ENCODE data around the gene SRGAP1.
"Not testable (repeated sequence)": the region's sequence is repeated elsewhere in the genome, so short reads cannot be mapped to it uniquely, and the experiment has no call there.

SRGAP1 gene

DNA sequence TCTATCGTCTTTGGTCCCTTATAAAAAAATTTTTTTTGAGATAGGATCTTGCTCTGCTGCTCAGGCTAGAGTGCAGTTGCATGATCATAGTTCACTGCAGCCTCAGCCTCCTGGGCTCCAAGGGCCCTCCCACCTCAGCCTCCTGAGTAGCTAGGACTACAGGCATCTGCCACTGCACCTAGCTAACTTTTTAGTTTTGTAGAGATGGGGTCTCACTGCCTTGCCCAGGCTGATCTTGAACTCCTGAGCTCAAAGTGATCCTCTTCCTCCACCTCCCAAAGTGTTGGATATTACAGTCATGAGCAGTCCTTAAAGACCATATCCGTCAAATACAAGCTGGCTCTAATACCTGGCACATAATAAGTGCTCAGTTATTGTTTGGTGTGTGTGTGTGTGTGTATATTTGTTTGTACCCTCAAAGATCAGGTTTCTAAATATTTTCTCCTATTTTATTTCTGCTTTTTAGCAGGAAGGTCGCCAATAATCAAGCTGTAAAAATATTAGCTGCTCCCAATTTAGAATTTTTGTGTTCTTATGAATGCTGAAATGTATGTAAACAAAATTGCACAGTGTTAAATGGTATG is 30.5 kb downstream of the SRGAP1 start:
- no peak for DNase-seq

DNA sequence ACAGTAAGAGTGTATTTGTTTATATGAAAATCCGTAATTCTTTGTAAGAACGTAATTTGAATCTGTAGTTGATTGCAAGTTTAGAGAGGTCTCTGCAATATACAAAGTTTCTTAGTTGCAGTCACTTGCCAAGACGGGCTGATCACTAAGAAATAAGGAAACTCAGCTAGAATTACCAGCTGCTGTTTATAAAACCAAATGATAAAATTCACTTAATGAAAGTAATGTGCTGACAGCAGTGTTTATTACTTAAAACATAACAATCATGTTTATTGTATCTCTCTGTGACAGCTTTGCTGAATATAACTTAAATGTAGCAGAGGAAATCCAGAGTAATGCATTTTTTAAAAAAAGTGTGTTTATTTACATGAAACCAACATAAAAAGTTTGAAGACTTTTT is 31.2 kb downstream of the SRGAP1 start:
- DNase-seq: no peak

DNA sequence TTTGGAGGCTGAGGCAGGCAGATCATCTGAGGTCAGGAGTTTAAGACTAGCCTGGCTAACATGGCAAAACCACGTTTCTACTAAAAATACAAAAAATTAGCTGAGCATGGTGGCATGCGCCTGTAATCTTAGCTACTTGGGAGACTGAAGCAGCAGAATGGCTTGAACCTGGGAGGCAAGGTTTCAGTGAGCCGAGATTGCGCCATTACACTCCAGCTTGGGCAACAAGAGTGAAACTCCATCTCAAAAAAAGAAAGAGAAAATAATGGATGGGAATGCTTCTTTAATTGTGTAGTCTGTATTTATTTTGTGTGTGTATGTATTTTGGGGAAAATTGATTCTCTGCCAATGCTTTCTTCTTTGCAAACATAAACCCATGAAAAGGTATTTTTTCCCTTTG is 32.5 kb downstream of the SRGAP1 start:
- no peak for DNase-seq

DNA sequence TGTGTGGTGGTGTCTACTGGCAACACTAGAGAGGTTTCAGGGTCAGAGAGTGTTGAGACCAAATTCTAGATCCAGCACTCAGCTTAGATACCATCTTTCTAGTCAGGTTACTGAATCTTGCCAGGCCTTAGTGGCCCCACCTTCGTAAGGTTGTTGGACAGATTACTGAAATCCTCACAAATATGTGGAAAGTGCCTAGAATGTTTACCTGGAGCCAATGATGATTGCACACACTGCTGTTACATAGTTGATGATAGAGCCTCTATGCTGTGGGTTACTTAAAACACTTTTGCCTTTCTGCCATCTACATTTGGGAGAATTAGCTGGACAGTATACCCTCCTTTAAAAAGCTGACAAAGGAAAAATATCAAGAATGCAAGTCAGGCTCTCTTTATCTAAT is 33.2 kb downstream of the SRGAP1 start:
- DNase-seq: no peak

DNA sequence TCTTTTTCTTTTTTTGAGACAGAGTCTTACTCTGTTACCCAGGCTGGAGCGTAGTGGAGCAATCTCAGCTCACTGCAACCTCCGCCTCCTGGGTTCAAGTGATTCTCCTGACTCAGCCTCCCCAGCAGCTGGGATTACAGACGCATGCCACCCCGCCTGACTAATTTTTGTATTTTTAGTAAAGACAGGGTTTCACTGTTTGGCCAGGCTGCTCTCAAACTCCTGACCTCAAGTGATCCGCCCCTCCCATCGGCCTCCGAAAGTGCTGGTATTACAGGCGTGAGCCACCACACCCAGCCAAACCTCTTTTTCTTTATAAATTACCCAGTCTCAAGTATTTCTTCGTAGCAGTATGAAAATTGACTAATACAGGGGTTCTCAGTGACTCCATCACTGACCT is 35.7 kb downstream of the SRGAP1 start:
- DNase-seq: not testable (repeated sequence)

DNA sequence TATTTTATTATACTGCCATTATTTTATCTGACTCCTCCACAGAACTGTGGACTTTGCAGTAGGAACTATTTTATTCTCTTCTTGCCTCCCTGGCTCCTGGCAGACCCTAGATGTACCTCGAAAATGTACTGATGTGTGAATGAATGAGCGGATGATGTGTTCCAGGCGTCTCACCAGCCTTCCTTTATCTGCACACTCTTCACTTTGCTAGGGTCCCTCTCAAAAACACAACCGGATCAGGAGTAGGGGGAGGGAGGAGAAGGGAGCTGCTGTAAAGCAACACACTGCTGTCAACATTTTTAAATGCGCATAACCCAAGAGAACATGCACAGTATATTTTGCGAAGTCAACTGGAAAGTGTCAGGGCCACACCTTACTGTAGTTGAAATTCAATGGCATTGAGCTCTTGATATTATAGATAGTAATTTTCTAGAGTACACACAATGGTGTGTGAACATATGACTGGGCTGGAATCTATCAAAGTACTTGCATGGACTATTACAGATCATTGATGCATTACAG is 36.3 kb downstream of the SRGAP1 start:
- DNase-seq: no peak

DNA sequence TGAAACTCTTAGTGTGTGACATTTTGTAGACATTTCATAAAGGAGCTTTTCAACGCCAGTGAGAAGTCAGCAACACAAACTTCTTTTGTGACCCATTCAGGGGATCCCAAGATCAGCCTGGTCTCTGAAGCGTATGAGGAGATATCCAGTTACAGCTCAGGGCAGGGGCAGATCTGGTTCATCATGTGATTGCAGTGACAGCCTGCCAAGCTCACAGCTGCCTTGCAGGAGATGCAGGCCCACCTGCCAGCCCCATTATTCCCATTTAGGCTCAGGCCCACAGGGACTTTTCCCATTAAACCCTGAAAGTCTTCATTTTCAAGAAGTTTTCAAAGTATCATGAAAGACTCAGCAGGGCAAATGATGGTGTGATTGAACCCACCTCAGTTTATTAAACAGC is 38.3 kb downstream of the SRGAP1 start:
- DNase-seq: peak; percentile 59

DNA sequence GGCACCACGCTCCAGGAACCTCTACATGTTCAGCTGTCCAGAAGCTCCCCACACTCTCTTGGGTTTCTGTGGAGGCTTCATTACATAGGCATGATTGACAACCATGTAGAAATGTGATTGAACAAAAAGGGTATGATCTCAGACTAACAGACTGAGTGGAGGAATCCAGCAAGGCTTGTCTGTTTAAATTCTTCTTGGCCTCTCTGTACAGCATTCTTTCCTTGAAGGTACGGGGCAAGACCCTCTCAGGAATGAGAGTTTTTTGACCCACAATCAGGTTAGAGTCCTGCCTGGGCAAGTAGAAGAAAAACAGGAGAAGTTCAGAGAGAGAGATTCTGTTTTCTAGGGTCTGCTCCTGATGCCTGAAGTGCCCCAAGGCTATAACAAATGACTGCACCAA is 40.9 kb downstream of the SRGAP1 start:
- no peak for DNase-seq

DNA sequence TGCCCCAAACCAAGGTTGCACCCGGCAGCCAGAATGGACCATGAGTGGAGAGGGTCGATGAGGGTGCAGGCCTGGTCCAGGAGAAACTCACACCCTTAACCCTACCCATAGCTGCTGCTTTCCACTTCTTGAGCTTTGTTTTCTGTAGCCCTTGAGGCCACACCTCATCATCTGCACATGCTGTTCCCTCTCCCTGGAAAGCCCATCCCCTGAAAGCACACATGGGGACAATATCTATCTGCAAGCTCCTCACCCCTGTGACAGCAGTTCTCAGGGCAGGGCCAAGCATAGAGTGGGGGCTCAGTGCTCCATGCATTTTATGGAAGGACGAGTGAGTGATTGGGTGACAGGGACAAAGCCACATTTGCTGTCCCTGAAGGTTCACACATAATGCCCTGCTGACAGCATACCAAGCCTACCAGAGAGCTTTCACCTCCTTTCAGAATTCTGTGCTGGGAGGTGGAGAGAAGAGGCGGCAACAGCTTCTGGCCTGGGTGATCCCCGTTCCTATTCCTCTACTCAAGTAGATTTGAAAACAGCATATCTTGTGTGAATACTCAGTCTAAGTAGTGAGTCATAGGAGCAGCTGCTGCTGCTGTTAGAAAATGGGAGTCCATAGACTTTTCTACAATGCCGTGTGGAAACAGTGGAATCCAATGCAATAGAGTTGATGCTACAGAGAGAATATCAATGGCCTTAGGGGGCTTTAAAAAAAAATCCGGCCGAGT is 44.6 kb downstream of the SRGAP1 start:
- no peak for DNase-seq

DNA sequence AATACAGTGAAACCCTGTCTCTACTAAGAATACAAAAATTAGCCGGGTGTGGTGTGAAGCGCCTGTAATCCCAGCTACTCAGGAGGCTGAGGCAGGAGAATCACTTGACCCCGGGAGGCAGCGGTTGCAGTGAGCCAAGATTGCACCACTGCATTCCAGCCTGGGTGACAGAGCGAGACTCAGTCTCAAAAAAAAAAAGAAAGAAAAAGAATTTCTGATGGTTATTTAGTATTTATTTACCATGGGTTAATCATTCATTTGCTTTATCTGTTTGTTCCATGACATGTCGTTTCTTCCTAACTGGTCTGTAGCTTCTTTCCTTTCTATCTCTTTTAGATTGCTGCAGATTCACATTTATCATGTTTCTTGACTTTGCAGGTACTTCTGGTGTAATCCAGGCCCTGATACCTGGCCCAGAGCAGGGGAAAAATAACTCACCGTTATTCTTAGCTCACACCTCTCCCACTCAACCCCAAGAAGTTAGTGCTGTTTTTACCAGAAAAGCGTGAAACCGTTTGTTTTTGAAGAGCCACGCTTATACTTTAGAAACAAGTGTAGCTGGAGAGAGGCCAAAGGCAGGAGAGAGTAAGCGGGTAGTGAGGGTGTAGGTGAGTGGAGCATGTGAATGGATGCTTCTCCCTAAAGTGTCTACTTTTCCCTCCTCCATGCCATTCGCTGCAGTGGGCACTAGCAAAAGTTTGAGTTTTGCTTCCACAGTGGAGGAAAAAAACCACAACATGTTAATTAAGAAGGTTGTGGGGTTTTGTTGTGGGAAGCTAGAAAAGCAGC is 45.4 kb downstream of the SRGAP1 start:
- no peak for DNase-seq

DNA sequence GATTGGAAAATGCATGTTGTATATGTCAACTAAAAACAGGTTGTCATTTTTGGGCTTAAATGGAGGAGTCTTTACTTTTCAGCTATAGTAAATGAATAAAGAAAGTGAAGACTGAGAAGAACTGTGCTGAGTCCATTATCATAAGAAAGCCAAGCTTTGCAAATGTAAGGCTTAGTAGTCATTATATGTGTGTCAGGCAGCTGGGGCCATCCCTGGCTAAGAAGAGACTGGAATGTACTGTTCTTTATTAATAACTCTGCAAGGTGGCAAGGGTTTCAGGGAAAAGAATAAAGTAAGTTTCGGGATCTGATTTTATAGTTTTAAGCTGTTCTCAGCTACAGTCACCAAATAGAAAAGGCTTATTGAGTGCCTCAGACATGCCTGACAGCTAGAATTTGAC is 48.7 kb downstream of the SRGAP1 start:
- DNase-seq: no peak

DNA sequence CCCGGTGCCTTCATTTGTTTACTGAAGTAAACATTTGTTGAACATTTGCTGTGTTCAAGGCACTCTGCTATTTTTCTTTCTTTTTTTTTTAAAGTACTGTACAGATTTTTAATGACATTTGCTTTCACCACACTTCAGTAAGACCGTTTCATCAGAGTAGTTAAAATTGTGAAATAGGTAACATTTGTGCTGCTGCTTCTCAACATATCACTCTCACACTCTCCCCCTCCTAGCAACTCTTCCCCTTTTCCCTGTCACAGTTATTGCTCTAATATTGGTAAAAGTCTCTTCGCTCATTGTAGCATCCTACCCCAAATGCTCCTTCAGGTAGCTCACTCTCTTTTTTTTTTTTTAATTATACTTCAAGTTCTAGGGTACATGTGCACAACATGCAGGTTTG is 49.6 kb downstream of the SRGAP1 start:
- DNase-seq: no peak

DNA sequence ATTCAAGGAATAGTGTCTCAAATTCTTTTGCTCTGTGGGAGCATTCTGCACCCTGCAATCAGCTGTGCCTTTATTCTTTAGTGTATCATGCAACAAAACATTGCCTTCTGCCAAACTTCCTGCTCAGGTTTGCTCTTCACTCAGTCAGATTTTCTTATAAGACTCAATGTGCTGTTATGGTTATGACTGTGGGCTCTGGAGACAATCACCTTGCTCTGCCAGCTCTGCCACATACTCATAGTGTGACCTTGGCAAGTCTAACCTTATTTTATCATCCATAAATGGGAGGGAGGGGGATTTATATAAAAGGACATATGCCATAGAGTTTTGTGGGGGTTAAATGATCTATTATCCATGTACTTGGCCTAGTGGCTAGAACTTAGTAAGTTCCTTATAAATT is 51.3 kb downstream of the SRGAP1 start:
- DNase-seq: no peak

DNA sequence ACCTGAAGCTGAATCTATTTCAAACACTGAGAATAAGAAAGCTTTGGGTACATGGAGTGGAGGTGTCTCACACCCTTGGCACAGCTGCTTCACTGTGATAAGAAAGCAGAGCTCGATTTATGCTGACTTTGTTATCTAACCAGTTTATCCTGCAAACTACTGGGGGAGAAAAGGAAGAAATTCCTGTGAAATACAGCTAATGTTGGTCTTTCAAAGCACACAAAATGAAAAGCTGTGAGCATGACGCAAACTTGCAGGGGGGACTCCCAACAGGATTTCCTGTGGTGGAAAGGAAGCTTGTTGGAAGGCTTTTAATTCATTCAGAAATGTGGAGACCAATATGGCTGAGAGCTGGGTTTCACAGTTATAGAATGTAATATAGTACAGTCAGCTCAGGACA is 53.4 kb downstream of the SRGAP1 start:
- DNase-seq: no peak

DNA sequence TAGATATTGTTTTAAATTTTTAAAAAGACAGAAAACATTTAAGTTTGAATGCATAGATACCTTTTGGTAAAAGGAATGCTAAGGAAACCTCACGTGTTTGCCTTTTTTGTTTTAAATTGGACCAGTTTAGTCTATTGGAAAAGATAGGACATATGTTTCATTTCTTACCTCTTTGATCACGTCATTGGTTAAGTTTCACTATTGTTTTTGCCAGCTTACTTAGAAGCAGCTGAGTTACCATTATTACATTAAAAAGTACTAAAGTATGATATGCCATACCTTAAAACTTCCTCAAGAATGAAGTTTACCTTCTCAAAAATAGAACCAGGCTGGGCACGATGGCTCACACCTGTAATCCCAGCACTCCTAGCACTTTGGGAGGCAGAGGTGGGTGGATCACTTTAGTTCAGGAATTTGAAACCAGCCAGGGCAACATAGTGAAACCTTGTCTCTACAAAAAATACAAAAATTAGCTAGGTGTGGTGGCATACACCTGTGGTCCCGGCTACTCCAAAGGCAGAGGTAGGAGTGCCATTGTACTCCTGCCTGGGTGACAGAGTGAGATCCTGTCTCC is 54.4 kb downstream of the SRGAP1 start:
- no peak for DNase-seq

DNA sequence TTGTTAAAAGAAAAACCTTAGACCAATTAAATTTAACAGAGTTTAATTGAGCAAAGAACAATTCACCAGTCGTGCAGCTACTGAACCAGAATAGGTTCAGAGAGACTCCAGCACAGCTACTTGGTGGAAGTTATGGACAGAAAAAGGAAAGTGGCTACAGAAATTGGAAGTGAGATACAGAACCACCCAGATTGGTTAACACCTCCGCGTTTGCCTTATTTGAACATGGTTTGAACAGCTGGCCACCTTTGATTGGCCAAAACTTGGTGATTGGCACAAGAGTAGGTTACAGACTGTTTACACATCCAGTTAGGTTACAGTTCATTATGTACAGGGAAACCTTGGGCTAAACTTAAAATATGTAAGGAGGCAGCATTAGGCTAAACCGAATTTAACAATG is 54.9 kb downstream of the SRGAP1 start:
- DNase-seq: no peak

DNA sequence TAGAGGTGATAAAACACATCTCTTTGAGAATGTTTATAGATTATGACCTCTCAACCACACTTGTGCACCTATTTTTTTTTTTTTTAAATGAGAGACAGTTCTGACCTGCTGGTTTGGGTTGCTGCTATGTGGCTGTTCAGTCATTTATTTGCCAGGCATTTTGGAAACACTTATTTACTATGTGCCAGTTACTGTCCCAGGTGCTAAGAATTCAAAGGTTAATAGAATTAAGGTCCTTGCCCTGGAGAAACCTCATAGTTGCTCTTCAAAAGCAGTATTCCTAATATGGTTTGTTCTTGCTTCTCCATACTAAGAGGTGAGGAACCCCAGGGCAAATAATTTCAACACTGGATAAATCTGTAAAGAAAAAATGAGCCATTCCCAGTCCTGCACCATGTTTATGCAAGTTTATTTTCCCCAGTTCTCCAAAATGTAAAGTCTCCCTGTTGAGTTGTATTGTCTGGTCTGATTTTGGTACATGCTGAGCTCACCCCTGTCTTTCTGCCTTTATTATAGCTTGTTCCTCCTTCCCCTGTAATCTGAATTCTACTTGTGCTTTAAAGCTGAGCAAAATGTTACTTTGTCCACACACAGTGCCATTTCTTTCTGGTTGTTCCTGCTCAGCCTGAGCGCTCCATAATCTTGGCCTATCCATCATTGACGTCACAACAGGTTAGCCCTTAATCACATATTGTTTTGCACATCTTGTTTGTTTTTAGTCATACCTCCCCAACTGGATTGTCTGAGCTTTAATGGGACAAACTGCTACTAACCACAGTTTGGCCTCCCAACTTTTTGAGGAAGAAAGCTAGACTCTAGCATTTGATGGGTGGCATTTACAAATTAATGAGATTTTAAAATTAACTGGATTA is 56.7 kb downstream of the SRGAP1 start:
- no peak for DNase-seq

DNA sequence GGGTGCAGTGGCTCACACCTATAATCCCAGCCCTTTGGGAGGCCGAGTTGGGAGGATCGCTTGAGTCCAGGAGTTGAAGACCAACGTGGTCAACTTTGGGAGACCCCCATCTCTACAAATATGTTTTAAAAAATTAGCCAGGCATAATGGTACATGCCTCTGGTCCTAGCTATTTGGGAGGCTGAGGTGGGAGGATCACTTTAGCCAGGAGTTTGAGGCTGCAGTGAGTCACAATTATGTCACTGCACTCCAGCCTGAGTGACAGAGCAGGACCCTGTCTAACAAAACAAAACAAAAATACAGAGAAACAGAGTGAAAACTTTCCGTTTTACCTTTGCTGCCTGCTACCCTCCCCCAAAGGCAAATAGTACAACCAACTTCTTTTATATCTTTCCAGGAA is 60.2 kb downstream of the SRGAP1 start:
- DNase-seq: no peak

DNA sequence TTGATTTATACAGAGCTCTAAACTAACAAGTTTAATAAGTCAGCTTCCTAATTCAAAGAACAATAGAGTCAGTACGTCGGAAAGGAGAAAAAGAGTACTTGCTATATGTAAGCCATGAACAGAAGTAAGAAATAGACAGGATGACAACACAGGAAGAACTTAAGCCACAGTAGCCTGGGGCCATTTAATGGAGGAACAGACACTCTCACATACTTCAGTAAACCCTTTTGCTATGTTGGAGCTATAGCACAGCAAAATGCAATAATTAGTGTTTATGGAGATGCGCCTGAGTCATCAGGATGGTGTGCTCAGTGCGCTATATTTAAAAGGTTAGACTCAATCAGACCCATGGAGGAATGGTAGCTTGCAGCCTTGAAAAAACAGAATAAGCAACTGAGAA is 61.0 kb downstream of the SRGAP1 start:
- DNase-seq: no peak

DNA sequence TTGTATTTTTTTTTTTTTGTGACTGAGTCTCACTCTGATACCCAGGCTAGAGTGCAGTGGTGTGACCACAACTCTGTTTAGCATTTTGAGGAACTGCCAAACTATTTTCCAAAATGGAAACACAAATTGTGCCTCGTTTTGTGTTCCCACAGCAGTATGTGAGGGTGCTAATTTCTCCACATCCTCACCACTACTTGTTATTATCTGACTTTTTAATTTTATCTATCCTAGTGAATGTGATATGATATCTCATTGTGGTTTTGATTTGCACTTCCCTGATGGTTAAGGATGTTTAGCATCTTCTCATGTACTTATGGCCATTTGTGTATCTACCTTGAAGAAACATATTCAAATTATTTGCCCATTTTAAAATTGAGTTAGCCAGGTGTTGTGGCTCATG is 62.4 kb downstream of the SRGAP1 start:
- no peak for DNase-seq

DNA sequence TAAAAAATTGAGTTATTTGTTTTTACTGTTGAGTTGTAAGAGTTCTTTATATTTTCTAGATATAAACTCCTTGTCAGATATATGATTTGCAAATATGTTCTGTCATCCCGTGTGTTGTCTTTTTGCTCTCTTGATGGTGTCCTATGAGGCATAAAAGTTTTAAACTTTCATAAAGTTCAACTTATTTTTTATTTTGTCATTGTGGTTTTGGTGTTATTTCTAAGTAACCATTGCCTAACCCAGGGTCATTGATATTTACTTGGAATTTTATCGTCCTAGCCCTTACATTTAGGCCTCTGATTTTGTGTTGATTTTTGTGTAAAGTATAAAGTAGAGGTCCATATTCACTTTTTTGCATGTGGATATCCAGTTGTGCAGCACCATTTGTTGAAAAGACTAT is 63.1 kb downstream of the SRGAP1 start:
- no peak for DNase-seq

DNA sequence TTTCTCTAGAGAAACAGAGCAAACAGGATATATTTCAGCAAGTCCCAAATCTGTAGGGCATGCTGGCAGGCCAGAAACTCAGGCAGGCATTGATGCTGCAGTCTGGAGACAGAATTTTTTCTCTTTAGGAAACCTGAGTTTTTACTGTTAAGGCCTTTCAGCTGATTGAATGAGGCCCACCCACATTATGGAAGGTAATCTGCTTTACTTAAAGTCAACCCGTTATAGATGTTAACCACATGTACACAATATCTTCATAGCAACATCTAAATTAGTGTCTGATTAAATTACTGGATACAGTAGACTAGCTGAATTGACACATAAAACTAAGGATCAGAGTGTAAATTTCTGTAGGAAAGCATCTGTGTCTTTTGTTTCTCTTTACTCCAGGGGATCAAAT is 65.2 kb downstream of the SRGAP1 start:
- no peak for DNase-seq

DNA sequence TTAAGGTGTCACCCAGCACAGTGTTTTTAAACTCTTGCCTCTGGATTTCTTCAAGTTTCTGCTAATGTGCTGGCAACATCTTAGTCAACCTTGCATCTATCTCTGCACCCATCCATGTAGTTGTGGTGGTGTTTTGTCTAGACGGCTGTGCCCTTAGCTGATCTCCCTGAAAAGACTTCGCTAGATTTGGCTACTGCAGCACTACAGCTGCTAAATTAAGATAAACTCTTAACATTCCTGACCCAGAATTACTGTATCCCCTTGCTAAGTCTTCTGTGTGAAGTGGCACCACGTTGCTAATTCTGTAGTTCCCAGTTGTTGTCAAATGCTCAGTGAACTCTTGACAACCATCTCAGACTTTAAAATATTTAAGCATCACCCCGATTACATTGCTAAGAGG is 66.8 kb downstream of the SRGAP1 start:
- no peak for DNase-seq
